ENCODE results near the gene ECHDC3. TPM values are rescaled to one million over a fixed set of nuclear protein-coding genes. Genes with fewer than 3 reads are reported as not detected.

ECHDC3 gene
- total and polyA plus RNA-seq, 5 donors from 2014 or later: 0.10 to 1.1 (median 0.47) TPM

DNA sequence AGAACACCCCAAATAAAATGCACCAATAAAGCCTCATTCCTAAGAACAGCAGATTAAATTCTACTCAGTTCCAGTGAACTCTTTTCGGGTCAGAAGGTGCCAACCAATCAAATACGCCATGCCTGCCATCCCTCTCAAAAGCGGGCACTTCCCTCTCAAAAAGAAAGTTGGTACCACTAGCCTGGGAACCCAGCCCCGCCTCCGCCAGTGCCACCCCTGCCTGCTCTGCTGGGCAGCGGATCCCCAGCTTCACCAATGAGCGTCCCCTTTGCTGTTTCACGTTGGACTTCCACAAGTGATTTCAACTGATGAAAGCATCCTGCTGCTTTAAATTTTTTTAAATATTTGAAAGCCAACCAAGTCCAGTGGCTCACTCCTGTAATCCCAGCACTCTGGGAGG, 47.8 kb downstream of the ECHDC3 start:
- Histone ChIP-seq H3K4me3 (ENCODE audit: low read depth, low read length) (no peak overlapping the region), H3K27me3 (ENCODE audit: control insufficient read depth, insufficient read depth, low read length) (no peaks in the 10 kb centered on the region), H3K27ac (ENCODE audit: insufficient read depth, low read length, poor library complexity, severe bottlenecking) (no peak overlapping the region), H3K9me3 (ENCODE audit: control insufficient read depth in 2 of 2, low read length in 2 of 2) (no peaks in the 10 kb centered on the region), H3K4me1 (ENCODE audit: control insufficient read depth, insufficient read depth, low read length, poor library complexity, severe bottlenecking) (no peaks in the 10 kb centered on the region), H3K36me3 (ENCODE audit: control insufficient read depth, insufficient read depth, low read length) (no peaks in the 10 kb centered on the region)
- Mint-ChIP-seq H3K4me3 (no peak overlapping the region), H3K9me3 (no peaks in the 10 kb centered on the region), H3K27me3 (peaks cover 13% of the 10 kb centered on the region), H3K36me3 (no peaks in the 10 kb centered on the region), H3K4me1 (no peaks in the 10 kb centered on the region), H3K27ac (no peak overlapping the region)
- DNase-seq (no peak), ATAC-seq (ENCODE audit: low read depth in 2 of 2) (no peak)

DNA sequence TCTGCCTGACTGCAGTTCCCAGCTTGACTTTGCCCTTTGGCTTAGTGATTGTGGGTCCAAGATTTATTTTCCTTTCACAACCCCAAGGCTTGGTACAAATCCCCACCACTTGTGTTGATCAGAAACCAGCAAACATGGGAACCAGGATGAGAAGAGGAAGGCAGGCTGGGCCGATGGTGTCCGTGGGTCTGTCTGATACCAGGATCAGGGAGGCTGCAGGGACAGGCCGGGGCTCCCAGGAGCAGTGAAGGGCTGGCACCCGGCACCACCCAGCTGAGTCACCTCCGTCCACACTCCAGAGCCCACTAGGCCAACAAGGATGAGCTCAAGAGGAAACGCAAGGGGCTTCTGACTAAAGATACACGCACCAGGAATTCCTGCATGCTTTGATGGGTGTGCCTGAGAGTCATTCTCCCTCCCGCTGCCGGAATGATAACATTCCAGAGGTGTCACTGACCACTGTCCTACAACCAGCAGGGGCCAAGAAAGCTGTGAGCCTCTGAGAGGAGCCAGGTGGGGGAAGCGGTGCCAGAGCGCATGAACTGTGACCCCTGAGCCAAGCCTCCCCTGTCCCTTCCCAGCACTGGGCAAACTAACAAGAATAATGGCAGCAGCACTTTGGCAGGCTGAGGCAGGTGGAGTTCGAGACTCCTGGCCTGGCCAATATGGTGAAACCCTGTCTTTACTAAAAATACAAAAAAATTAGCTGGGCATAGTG, 51.7 kb downstream of the ECHDC3 start:
- Mint-ChIP-seq H3K4me1 (peaks cover 0 to 2% (median 0%) of the 10 kb centered on the region in 4 donors), H3K4me3 (no peak overlapping the region), H3K27me3 (peaks cover 9% of the 10 kb centered on the region), H3K9me3 (peaks cover 0 to 4% (median 0%) of the 10 kb centered on the region in 7 donors), H3K27ac (no peak overlapping the region), H3K36me3 (no peaks in the 10 kb centered on the region)
- Histone ChIP-seq H3K9me3 (ENCODE audit: control insufficient read depth in 2 of 2, low read length in 2 of 2) (no peaks in the 10 kb centered on the region), H3K27ac (ENCODE audit: insufficient read depth, low read length, poor library complexity, severe bottlenecking) (no peak overlapping the region), H3K27me3 (ENCODE audit: control insufficient read depth, insufficient read depth, low read length) (no peaks in the 10 kb centered on the region), H3K4me1 (ENCODE audit: control insufficient read depth, insufficient read depth, low read length, poor library complexity, severe bottlenecking) (no peaks in the 10 kb centered on the region), H3K4me3 (ENCODE audit: low read depth, low read length) (no peak overlapping the region), H3K36me3 (ENCODE audit: control insufficient read depth, insufficient read depth, low read length) (no peaks in the 10 kb centered on the region)
- ATAC-seq (ENCODE audit: low read depth in 2 of 2) (no peak), DNase-seq (no peak)

DNA sequence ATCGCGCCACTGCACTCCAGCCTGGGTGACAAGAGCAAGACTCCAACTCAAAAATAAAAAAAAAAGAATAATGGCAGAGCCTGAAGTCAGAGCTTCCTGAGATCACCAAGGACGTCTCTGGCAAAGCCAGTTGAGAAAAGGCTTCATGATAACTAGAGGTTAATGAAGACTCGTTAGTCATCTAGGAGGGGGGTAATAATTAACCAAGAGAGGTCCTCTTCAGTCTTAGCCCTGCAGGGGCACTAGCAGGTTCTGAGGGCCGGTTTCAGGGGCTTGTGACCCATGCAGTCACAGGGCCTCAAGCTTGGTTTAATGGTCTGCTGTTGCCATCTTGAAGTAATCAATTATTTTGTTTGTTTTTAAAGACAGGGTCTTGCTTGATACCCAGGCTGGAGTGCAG, 52.4 kb downstream of the ECHDC3 start:
- H3K4me3 Mint-ChIP-seq: no peak overlapping the region
- Histone ChIP-seq H3K4me3 (ENCODE audit: low read depth, low read length) (no peak overlapping the region), H3K27me3 (ENCODE audit: control insufficient read depth, insufficient read depth, low read length) (no peaks in the 10 kb centered on the region), H3K27ac (ENCODE audit: insufficient read depth, low read length, poor library complexity, severe bottlenecking) (no peak overlapping the region), H3K9me3 (ENCODE audit: control insufficient read depth in 2 of 2, low read length in 2 of 2) (no peaks in the 10 kb centered on the region), H3K4me1 (ENCODE audit: control insufficient read depth, insufficient read depth, low read length, poor library complexity, severe bottlenecking) (no peaks in the 10 kb centered on the region), H3K36me3 (ENCODE audit: control insufficient read depth, insufficient read depth, low read length) (no peaks in the 10 kb centered on the region)
- DNase-seq: no peak
- no peak for ATAC-seq (ENCODE audit: low read depth in 2 of 2)
- peaks cover 0 to 4% (median 0%) of the 10 kb centered on the region in 7 donors for H3K9me3 Mint-ChIP-seq
- peaks cover 0 to 2% (median 0%) of the 10 kb centered on the region in 4 donors for H3K4me1 Mint-ChIP-seq
- peaks cover 12% of the 10 kb centered on the region for H3K27me3 Mint-ChIP-seq
- H3K36me3 Mint-ChIP-seq: no peaks in the 10 kb centered on the region
- no peak overlapping the region for H3K27ac Mint-ChIP-seq

DNA sequence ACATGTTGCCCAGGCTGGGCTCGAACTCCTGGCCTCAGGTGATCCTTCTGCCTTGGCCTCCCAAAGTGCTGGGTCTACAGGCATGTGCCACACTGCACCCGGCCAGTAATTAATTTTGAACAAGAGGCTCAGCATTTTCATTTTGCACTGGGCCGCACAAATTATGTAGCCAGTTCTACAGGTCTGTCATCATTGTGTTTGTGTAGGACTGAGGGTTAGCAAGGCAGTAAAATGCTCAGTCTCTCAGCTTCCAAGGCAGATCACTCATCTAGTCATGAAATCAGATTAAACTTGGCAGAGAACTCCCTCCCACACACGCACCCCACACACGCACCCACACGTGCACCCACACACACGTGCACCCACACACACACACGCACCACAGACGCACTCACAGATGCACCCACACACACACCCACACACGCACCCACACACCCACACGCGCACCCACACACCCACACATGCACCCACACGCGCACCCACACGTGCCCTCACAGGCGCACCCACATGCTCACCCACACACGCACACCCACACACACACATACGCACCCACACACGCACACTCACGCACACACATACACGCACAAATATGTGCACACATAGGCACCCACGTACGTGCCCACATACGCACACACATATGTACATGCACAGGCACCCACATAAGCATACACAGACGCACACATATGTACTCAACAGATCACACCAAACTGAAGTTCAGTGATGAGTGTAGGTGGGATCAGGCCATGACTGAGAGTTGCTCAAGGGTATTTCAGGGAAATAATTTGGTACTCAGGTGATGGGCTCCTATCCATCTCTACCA, 53.1 kb downstream of the ECHDC3 start:
- no peaks in the 10 kb centered on the region for H3K36me3 ChIP-seq (ENCODE audit: control insufficient read depth, insufficient read depth, low read length)
- no peaks in the 10 kb centered on the region for H3K9me3 ChIP-seq (ENCODE audit: control insufficient read depth in 2 of 2, low read length in 2 of 2)
- ATAC-seq (ENCODE audit: low read depth in 2 of 2) (no peak), DNase-seq (no peak)
- Mint-ChIP-seq H3K36me3 (no peaks in the 10 kb centered on the region), H3K4me1 (peaks cover 0 to 2% (median 0%) of the 10 kb centered on the region in 4 donors), H3K9me3 (peaks cover 0 to 4% (median 0%) of the 10 kb centered on the region in 7 donors), H3K27ac (no peak overlapping the region), H3K27me3 (peaks cover 12% of the 10 kb centered on the region), H3K4me3 (no peak overlapping the region)
- no peak overlapping the region for H3K4me3 ChIP-seq (ENCODE audit: low read depth, low read length)
- no peaks in the 10 kb centered on the region for H3K4me1 ChIP-seq (ENCODE audit: control insufficient read depth, insufficient read depth, low read length, poor library complexity, severe bottlenecking)
- H3K27me3 ChIP-seq (ENCODE audit: control insufficient read depth, insufficient read depth, low read length): no peaks in the 10 kb centered on the region
- H3K27ac ChIP-seq (ENCODE audit: insufficient read depth, low read length, poor library complexity, severe bottlenecking): no peak overlapping the region

DNA sequence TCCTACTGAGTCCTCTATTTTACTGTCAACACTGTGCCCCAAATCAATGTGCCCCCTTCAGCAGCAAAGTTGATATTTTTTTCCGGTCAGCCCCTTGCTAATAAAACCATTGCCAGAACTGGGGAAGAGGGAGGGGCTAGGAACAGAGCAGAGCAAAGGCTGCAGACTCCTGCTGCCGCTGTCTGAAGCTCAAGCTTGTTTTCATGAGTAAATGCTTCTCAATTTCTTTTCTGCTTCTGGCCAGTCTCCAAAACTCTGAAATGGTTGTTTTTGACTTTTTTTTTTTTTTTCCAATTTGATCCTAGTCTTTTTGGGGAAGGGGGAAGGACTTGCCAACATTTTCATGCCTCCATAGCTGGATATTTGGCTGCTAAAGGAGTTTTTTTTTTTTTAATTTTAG, 54.3 kb downstream of the ECHDC3 start:
- Histone ChIP-seq H3K4me3 (ENCODE audit: low read depth, low read length) (no peak overlapping the region), H3K27ac (ENCODE audit: insufficient read depth, low read length, poor library complexity, severe bottlenecking) (no peak overlapping the region), H3K36me3 (ENCODE audit: control insufficient read depth, insufficient read depth, low read length) (no peaks in the 10 kb centered on the region), H3K9me3 (ENCODE audit: control insufficient read depth in 2 of 2, low read length in 2 of 2) (no peaks in the 10 kb centered on the region), H3K4me1 (ENCODE audit: control insufficient read depth, insufficient read depth, low read length, poor library complexity, severe bottlenecking) (no peaks in the 10 kb centered on the region), H3K27me3 (ENCODE audit: control insufficient read depth, insufficient read depth, low read length) (no peaks in the 10 kb centered on the region)
- H3K27me3 Mint-ChIP-seq: peaks cover 16% of the 10 kb centered on the region
- H3K27ac Mint-ChIP-seq: no peak overlapping the region
- DNase-seq (no peak), ATAC-seq (ENCODE audit: low read depth in 2 of 2) (no peak)
- peaks cover 0 to 2% (median 0%) of the 10 kb centered on the region in 4 donors for H3K4me1 Mint-ChIP-seq
- no peaks in the 10 kb centered on the region for H3K36me3 Mint-ChIP-seq
- H3K4me3 Mint-ChIP-seq: no peak overlapping the region
- H3K9me3 Mint-ChIP-seq: peaks cover 0 to 4% (median 0%) of the 10 kb centered on the region in 7 donors

DNA sequence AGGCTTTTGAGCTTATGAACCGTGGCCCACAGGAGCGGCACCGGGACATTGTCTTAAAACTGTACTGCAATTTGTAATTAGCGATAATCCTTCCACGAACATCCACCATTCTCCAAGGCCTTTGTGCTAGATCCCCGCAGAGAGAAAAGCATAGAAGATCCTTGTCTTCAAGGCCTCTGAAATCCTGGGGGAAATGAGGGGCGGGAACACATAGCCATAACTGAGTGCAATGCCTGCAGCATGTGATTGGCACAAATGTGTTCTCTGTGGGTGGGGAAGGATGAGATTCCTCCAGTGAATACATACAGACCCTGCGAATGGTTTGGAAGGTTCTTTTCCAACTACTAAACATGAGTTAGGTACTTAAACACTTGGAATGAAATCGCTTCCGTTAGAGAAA, 55.1 kb downstream of the ECHDC3 start:
- no peak overlapping the region for H3K27ac Mint-ChIP-seq
- DNase-seq: no peak
- ATAC-seq (ENCODE audit: low read depth in 2 of 2): no peak
- no peaks in the 10 kb centered on the region for H3K4me1 ChIP-seq (ENCODE audit: control insufficient read depth, insufficient read depth, low read length, poor library complexity, severe bottlenecking)
- H3K27me3 ChIP-seq (ENCODE audit: control insufficient read depth, insufficient read depth, low read length): no peaks in the 10 kb centered on the region
- peaks cover 0 to 4% (median 0%) of the 10 kb centered on the region in 7 donors for H3K9me3 Mint-ChIP-seq
- no peaks in the 10 kb centered on the region for H3K36me3 ChIP-seq (ENCODE audit: control insufficient read depth, insufficient read depth, low read length)
- H3K27me3 Mint-ChIP-seq: peaks cover 13% of the 10 kb centered on the region
- no peak overlapping the region for H3K27ac ChIP-seq (ENCODE audit: insufficient read depth, low read length, poor library complexity, severe bottlenecking)
- no peak overlapping the region for H3K4me3 ChIP-seq (ENCODE audit: low read depth, low read length)
- H3K4me3 Mint-ChIP-seq: no peak overlapping the region
- no peaks in the 10 kb centered on the region for H3K36me3 Mint-ChIP-seq
- peaks cover 0 to 2% (median 0%) of the 10 kb centered on the region in 4 donors for H3K4me1 Mint-ChIP-seq
- H3K9me3 ChIP-seq (ENCODE audit: control insufficient read depth in 2 of 2, low read length in 2 of 2): no peaks in the 10 kb centered on the region

DNA sequence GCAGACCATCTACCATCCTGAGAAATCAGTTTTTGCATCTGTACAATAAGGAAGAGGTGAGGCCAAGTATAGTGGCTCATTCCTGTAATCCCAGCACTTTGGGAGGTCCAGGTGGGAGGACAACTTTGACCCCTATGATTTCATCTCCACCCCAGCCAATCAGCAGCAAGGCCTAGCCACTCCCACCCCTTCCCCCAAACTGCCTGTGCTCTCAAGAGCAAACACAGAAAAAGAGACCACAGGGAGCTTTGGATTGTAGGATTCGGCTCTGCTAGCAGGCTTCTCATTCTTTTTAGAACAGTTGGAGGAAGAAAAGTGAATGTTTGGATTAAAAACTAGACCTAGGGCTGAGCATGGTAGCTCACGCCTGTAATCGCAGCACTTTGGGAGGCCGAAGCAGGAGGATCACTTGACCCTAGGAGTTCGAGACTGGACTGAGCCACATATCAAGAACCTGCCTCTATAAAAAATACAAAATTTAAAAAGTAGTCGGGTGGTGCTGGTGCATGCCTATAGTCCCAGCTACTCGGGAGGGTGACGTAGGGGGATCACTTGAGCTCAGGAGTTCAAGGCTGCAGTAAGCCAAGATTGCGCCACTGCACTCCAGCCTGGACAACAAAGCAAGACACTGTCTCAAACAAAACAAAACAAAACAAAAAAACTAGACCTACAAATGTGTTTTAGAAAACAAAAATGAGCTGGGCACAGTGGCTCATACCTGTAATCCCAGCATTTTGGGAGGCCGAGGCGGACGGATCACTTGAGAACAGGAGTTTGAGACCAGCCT, 55.9 kb downstream of the ECHDC3 start:
- peaks cover 10% of the 10 kb centered on the region for H3K27me3 Mint-ChIP-seq
- no peaks in the 10 kb centered on the region for H3K36me3 Mint-ChIP-seq
- peaks cover 0 to 4% (median 0%) of the 10 kb centered on the region in 7 donors for H3K9me3 Mint-ChIP-seq
- no peak overlapping the region for H3K27ac Mint-ChIP-seq
- Histone ChIP-seq H3K4me1 (ENCODE audit: control insufficient read depth, insufficient read depth, low read length, poor library complexity, severe bottlenecking) (no peaks in the 10 kb centered on the region), H3K9me3 (ENCODE audit: control insufficient read depth in 2 of 2, low read length in 2 of 2) (no peaks in the 10 kb centered on the region), H3K27ac (ENCODE audit: insufficient read depth, low read length, poor library complexity, severe bottlenecking) (no peak overlapping the region), H3K27me3 (ENCODE audit: control insufficient read depth, insufficient read depth, low read length) (no peaks in the 10 kb centered on the region), H3K4me3 (ENCODE audit: low read depth, low read length) (no peak overlapping the region), H3K36me3 (ENCODE audit: control insufficient read depth, insufficient read depth, low read length) (no peaks in the 10 kb centered on the region)
- DNase-seq (no peak), ATAC-seq (ENCODE audit: low read depth in 2 of 2) (no peak)
- H3K4me1 Mint-ChIP-seq: peaks cover 0 to 2% (median 0%) of the 10 kb centered on the region in 4 donors
- no peak overlapping the region for H3K4me3 Mint-ChIP-seq
